ENCODE measurements around the gene DAGLA. TPM values are rescaled to one million over a fixed set of nuclear protein-coding genes. Genes with fewer than 3 reads are reported as not detected.
A peak's percentile ranks its signal among the peaks of the same experiment; 100 is the strongest.

Gene DAGLA
- total and polyA plus RNA-seq, 2 of the 13 experiments (the other 11 are each of a cell fraction or from before 2014, with no cell fraction given), result 2.6 to 3.9 TPM

DNA sequence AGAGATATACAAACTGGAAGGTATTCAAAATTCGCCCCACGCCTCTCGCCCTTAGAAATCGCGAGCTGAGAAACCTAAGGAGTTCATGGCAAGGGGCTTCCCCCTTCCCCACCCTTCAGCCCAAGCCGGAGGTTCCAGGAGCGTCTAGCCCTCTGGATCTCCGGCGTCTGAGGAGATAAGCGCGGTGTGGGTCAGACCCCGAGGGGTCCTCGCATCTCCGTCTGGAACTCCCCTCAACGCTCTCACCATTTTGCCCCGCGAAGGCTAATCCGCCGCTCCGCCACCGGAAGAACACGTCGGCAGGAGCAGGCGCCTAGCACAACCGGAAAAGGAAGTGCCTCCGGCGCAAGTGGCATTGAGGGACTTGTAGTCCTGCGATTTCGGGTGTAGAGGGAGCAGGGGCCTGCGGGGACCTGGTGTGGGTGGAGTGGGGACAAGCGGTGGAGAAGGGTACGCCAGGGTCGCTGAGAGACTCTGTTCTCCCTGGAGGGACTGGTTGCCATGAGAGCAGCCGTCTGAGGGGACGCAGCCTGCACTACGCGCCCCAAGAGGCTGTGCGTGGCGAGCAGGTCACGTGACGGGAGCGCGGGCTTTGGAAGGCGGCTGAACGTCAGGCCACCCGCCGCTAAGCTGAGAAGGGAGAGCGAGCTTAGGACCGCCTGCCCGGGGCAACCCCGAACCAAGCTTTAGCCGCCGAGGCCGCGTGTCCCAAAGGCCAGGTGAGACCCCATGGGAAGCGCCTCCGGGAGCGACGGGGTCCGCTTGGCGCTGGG, 112.3 kb downstream of the DAGLA start, which contains the start of the genes FEN1 and TMEM258 (continued):
- TF ChIP-seq, protein P1, sequence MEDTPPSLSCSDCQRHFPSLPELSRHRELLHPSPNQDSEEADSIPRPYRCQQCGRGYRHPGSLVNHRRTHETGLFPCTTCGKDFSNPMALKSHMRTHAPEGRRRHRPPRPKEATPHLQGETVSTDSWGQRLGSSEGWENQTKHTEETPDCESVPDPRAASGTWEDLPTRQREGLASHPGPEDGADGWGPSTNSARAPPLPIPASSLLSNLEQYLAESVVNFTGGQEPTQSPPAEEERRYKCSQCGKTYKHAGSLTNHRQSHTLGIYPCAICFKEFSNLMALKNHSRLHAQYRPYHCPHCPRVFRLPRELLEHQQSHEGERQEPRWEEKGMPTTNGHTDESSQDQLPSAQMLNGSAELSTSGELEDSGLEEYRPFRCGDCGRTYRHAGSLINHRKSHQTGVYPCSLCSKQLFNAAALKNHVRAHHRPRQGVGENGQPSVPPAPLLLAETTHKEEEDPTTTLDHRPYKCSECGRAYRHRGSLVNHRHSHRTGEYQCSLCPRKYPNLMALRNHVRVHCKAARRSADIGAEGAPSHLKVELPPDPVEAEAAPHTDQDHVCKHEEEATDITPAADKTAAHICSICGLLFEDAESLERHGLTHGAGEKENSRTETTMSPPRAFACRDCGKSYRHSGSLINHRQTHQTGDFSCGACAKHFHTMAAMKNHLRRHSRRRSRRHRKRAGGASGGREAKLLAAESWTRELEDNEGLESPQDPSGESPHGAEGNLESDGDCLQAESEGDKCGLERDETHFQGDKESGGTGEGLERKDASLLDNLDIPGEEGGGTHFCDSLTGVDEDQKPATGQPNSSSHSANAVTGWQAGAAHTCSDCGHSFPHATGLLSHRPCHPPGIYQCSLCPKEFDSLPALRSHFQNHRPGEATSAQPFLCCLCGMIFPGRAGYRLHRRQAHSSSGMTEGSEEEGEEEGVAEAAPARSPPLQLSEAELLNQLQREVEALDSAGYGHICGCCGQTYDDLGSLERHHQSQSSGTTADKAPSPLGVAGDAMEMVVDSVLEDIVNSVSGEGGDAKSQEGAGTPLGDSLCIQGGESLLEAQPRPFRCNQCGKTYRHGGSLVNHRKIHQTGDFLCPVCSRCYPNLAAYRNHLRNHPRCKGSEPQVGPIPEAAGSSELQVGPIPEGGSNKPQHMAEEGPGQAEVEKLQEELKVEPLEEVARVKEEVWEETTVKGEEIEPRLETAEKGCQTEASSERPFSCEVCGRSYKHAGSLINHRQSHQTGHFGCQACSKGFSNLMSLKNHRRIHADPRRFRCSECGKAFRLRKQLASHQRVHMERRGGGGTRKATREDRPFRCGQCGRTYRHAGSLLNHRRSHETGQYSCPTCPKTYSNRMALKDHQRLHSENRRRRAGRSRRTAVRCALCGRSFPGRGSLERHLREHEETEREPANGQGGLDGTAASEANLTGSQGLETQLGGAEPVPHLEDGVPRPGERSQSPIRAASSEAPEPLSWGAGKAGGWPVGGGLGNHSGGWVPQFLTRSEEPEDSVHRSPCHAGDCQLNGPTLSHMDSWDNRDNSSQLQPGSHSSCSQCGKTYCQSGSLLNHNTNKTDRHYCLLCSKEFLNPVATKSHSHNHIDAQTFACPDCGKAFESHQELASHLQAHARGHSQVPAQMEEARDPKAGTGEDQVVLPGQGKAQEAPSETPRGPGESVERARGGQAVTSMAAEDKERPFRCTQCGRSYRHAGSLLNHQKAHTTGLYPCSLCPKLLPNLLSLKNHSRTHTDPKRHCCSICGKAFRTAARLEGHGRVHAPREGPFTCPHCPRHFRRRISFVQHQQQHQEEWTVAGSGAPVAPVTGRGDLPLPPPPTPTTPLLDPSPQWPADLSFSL (CRISPR knock-in tag; IDR thresholded peaks at IDR 0.05), result no peak
- TF ChIP-seq TEAD3 (CRISPR knock-in tag; optimal IDR thresholded peaks at IDR 0.05; ENCODE audit: borderline replicate concordance) (no peak), ZNF724P (CRISPR knock-in tag; IDR thresholded peaks at IDR 0.05; ENCODE audit: borderline replicate concordance) (peak; percentile 85; the same call in 1 of the 2 replicates), PHB2 (IDR thresholded peaks at IDR 0.05; ENCODE audit: partially characterized antibody) (no peak), TCF12 (IDR thresholded peaks at IDR 0.05) (no peak), TCF12 (CRISPR knock-in tag; IDR thresholded peaks at IDR 0.05) (0 out of 2 replicates have a peak, but pooled peaks have one; percentile 71), RFX5 (IDR thresholded peaks at IDR 0.05; ENCODE audit: low read depth, low read length) (no peak), NR1H2 (CRISPR knock-in tag; IDR thresholded peaks at IDR 0.05; ENCODE audit: borderline replicate concordance, low read depth) (no peak), ZNF761 (CRISPR knock-in tag; conservative IDR thresholded peaks at IDR 0.05) (peak; percentile 91), CREB1 (IDR thresholded peaks at IDR 0.05) (peak; percentile 69; the same call in 1 of the 2 replicates), CREB1 (CRISPR knock-in tag; IDR thresholded peaks at IDR 0.05) (peak; percentile 86), HOXD1 (CRISPR knock-in tag; IDR thresholded peaks at IDR 0.05) (peak; percentile 31; the same call in 1 of the 2 replicates), PPARG (CRISPR knock-in tag; conservative IDR thresholded peaks at IDR 0.05) (no peak), ZNF431 (CRISPR knock-in tag; IDR thresholded peaks at IDR 0.05; ENCODE audit: borderline replicate concordance, low read depth) (no peak)
- TF ChIP-seq, protein P2, sequence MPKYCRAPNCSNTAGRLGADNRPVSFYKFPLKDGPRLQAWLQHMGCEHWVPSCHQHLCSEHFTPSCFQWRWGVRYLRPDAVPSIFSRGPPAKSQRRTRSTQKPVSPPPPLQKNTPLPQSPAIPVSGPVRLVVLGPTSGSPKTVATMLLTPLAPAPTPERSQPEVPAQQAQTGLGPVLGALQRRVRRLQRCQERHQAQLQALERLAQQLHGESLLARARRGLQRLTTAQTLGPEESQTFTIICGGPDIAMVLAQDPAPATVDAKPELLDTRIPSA (CRISPR knock-in tag; IDR thresholded peaks at IDR 0.05; ENCODE audit: borderline replicate concordance), result peak; percentile 62; the same call in 1 of the 2 replicates
- TF ChIP-seq, protein P3, sequence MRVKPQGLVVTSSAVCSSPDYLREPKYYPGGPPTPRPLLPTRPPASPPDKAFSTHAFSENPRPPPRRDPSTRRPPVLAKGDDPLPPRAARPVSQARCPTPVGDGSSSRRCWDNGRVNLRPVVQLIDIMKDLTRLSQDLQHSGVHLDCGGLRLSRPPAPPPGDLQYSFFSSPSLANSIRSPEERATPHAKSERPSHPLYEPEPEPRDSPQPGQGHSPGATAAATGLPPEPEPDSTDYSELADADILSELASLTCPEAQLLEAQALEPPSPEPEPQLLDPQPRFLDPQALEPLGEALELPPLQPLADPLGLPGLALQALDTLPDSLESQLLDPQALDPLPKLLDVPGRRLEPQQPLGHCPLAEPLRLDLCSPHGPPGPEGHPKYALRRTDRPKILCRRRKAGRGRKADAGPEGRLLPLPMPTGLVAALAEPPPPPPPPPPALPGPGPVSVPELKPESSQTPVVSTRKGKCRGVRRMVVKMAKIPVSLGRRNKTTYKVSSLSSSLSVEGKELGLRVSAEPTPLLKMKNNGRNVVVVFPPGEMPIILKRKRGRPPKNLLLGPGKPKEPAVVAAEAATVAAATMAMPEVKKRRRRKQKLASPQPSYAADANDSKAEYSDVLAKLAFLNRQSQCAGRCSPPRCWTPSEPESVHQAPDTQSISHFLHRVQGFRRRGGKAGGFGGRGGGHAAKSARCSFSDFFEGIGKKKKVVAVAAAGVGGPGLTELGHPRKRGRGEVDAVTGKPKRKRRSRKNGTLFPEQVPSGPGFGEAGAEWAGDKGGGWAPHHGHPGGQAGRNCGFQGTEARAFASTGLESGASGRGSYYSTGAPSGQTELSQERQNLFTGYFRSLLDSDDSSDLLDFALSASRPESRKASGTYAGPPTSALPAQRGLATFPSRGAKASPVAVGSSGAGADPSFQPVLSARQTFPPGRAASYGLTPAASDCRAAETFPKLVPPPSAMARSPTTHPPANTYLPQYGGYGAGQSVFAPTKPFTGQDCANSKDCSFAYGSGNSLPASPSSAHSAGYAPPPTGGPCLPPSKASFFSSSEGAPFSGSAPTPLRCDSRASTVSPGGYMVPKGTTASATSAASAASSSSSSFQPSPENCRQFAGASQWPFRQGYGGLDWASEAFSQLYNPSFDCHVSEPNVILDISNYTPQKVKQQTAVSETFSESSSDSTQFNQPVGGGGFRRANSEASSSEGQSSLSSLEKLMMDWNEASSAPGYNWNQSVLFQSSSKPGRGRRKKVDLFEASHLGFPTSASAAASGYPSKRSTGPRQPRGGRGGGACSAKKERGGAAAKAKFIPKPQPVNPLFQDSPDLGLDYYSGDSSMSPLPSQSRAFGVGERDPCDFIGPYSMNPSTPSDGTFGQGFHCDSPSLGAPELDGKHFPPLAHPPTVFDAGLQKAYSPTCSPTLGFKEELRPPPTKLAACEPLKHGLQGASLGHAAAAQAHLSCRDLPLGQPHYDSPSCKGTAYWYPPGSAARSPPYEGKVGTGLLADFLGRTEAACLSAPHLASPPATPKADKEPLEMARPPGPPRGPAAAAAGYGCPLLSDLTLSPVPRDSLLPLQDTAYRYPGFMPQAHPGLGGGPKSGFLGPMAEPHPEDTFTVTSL (CRISPR knock-in tag; IDR thresholded peaks at IDR 0.05; ENCODE audit: borderline replicate concordance), result no peak
